Gastroesophageal sphincter (tissue), 3 donors: ENCODE data around the gene NLRC3.

Experiments used
- CTCF ChIP-seq, 4 experiments: fragments of 200-600 bp in 2 of 4; fragments of 450-650 bp in 2 of 4; sonication (generic) in 1 of 4; IDR thresholded peaks; one replicate each; pipeline ENCODE4 v1.5.1; 2017 to 2019; ENCODE audit warnings: antibody characterized with exemption in 4 of 4, mild to moderate bottlenecking in 2 of 4, moderate library complexity in 2 of 4
- EP300 ChIP-seq: sonication (generic); formaldehyde crosslinking; IDR thresholded peaks from one replicate; pipeline ENCODE4 v1.6.1; 2017; ENCODE audit warnings: antibody characterized with exemption, mild to moderate bottlenecking

DNA sequence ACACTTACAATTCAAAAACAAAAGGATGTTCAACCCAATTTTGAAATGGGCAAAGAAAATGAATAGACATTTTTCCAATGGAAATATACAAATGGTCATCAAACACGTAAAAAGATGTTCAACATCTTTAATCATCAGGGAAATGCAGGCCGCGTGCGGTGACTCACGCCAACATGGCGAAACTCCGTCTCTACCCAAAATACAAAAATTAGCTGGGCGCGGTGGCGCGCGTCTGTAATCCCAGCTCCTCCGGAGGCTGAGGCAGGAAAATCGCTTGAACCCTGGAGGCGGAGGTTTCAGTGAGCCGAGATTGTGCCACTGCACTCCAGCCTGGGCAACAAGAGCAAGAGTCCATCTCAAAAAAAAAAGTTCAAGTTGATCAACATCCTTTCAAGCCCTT lies 78.2 kb downstream of the NLRC3 start:
- TF ChIP-seq EP300: no peak
- TF ChIP-seq CTCF (IDR thresholded peaks at IDR 0.05): no peak
